Smooth muscle cell of the brain vasculature (primary cell): ENCODE results near the gene BABAM2.
"Not testable (repeated sequence)": the region's sequence is repeated elsewhere in the genome, so short reads cannot be mapped to it uniquely, and the experiment has no call there.

Experiments
- DNase-seq: peaks from one replicate; pipeline ENCODE4 v3.0.0-alpha.2; 2012; ENCODE audit warnings: low read depth, low spot score

BABAM2 gene

DNA sequence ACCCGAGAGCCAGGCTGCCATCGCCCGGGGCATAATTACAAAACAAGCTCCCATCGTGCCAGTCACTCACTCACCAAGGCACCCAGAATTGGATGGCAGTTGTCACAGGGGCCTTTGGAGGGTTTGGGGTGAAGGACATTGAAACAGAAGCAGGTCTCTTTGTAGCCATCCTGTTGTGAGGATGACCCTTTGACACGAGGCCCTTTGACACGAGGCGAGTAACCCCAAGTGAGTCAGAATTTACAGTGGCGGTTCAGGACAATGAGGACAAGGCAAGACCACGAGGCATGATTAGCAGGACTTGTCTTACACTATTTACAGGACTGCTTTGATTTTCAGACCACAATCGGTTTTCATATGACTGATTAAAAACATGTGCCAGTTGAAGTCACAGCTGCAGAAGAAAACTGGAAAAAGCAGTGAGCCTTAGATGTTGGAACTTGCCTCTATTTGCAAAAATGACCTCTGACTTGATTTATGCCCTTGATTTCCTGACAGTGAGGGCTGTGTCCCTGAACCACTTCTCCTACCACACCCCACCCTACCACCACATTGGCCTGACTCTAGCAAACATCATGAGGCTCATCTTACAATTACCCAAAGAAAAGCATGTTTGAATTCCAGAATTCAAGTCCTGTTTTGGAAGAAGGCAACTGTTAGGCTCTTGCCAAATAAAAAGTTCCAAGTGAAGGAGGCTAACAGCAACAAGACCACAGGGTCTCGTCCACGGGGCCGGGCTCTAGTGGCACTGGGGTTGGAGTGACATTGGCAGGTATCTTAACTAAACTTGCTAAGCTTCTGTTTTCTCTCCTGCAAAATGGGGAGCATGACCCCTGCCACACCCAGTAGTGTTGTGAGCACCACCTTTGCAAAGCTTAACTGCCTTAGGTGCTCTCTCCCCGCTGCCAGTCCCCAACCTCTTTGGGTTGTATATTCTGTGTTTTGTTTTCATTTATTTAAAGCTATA, 437.7 kb downstream of the BABAM2 start:
- no peak for DNase-seq

DNA sequence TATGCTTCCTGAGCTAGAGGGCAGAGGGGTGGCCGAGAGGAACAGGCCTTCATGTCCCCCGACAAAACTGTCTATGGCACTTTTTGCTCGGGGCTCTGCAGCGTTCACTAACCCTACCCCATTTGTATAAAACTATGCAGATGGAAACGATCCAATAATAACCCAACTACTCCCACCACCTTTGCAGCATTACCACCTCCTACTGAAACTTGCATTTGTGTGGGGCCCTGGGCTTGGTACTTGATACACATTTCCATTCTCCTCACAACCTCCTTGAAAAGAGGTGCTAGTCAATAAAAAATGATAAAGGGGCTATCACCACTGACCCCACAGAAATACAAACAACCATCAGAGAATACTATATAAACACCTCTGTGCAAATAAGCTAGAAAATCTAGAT, 438.7 kb downstream of the BABAM2 start:
- no peak for DNase-seq

DNA sequence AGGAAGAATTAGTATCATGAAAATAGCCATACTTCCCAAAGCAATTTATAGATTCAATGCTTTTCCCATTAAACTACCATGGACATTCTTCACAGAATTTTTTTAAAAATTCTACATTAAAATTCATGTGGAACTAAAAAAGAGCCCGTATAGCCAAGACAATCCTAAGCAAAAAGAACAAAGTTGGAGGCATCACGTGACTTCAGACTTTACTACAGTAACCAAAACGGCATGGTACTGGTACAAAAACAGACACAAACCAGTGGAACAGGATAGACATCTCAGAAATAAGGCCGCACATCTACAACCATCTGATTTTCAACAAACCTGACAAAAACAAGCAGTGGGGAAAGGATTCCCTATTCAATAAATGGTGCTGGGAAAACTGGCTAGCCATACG, 440.2 kb downstream of the BABAM2 start:
- DNase-seq: not testable (repeated sequence)

DNA sequence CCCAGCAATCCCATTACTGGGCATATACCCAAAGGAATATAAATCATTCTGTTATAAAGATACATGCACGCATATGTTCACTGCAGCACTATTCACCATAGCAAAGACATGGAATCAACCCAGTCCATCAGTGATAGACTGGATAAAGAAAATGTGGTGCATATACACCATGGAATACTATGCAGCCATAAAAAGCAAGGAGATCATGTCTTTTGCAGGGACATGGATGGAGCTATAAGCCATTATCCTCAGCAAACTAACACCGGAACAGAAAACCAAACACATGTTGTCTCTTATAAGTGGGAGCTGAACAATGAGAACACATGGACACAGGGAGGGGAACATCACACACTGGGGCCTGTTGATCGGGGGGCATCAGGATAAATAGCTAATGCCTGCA, 441.3 kb downstream of the BABAM2 start:
- not testable (repeated sequence) for DNase-seq

DNA sequence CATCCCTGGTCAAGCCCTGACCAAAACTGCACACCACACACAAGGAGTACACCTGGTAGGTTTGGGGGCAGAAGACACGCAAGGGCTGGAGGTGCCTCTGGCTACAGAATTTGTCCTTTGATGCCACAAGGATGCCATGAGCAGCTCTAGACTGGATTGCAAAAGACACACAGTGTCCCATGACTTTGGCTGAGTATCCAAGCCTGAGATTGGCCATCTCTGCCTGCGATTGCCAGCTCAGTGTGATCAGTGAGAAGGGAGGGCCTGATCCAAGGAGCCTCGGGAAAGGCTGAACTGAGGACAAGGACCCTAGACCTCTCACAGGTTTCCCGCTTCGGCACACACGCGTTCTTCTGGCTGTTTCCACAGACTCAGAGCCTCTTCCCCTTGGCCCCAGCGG, 442.2 kb downstream of the BABAM2 start:
- DNase-seq: no peak

DNA sequence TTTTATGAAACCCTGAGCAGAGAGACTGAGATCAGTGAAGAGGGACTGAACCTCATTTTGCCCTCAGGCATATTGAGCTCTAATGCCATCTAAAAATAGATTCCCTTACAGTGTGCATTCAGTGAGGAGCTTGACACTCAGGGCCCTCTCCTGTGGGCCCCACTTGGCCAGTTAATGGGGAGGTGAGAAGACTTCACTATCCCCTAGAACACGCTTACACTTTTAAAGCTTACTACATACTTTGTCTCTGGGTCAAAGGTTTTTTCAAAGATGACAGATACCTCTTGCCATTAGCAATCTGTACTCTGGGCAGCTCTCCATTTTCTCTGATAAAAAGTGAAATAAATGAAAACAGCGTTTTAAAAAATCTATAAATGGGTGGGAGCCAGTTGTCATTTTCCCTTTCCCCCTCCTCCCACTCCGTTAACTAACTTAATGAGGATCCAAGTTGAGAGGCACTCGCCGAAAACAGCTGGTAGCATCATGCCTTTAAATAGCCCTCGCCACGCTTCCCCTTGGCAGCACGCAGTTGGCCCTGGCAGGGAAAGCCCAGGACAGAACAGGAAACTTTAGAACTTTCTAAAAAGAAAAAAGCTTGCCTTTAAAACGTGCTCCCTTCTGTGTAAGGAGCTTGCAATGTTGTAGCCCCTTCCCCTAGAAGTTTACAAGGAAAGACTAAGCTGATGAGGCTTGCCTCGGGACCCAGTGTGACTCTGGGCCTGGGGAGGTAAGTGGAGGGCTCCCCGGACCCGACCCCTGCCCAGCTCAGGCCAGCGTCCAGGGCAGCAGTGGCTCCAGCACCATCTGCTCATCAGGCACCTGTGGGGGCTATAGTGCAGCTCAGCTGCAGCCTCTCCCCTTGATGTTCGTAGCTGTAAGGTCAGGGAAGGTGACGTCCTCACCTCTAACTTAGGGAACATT, 443.3 kb downstream of the BABAM2 start:
- no peak for DNase-seq

DNA sequence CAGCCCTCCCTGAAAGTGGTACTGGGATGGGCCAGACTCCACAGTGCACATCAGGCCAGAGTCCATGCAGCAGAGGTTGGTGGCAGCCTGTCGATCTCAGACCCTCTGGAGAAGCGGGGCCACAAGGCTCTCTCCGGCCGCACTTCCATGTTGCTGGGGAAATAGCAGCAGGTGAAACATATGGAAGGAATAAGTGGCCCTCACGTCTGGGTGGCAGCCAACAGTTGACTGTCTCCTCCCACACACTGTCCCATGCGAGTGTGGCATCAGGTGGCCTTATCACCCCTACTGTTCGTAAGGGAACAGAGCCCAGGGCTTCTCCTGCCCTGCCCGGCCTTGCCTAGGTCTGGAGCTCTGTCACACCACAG, 444.0 kb downstream of the BABAM2 start:
- DNase-seq: no peak

DNA sequence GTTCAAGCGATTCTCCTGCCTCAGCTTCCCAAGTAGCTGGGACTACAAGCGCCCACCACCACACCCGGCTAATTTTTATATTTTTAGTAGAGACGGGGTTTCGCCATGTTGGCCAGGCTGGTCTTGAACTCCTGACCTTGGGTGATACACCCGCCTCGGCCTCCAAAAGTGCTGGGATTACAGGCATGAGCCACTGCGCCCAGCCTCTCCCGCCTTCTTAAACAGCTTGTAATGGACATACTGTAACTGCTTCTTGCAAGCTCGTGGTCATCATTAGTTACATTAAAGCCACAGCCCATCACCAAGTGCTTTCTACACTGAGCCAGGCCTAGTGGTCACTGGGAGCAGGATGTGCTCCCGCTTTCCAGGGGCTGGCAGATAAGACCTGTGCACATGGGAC, 444.7 kb downstream of the BABAM2 start:
- DNase-seq: not testable (repeated sequence)

DNA sequence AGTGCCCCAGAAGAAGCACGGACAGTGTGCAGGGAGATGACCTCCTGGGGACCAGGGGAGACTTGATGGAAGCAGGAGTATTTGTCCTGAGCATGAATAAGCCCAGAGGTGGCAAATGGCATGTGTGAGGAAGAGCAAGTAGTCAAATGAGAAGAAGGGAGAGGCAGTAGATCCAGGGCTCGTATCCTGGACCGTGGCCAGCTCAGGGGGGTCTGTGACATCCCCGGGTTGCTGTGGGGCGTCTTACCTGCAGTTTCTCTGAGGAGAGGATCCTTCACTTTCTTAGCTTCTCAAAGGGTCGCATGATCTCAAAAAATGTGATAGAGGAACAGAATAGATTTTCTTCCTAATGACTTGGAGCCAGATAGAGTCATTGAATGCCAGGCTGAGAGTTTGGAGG, 445.1 kb downstream of the BABAM2 start:
- no peak for DNase-seq

DNA sequence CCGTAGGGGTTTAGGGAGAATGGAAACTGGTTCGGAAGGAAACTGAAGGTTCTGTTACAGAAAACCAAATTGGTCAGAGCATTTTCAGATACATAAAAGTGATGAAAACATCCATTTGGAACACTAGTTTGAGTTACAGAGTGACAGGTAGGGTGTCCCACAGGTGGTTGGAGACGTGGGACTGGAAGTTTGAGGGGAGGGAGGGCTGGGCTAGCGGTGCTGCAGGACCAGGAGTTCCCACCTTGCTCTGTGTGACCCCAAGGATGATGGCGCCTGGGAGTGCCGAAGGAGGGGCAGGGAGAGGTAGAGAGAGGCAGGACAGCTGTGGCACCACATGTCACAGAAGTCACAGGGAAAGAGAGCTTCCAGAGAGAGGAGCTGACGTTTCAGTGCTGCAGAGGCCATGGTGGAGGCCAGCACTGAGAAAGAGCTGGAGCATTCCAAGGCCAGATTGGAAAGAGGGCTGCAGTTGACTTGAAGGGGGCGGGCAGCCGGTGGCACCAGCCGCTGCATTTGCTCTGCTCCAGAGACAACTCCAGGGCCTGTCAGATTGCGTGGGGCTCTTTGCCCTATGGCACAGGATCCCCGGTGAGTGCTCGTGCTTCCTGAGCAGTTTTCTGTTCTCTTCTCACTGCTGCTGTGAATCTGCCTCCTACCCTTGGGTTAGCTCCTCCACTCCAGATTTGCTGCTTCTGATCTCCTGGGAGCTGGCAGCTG, 445.9 kb downstream of the BABAM2 start:
- no peak for DNase-seq

DNA sequence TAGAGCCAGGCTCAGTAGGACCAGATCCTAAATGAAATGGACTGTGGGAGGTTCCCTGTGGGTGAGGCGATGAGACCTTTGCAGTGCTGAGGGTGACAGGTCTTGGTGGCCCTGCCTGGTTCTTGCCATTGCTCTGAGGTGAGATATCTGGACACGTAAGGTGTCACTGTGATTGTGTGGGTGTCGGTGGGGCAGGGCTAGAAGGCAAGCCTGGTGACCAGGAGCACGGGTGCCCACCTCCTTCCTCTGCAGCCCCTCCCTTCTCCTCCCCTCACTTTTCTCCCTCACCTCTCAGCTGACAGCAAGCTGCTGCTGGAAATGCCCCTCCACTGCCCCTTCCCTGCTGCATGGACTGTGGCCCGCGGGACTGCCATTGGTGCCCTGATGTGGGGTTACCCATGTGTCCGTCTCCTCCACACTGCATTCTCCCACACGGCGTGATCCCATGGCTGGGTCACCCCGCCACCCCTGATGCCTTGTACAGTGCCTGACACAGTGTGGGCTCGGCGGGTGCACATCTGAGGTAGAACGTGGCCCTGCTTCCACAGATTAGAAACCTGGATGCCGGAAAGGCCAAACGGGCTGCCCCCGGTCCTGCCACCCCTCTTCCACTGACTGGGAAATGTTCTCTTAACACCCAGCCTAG, 446.6 kb downstream of the BABAM2 start:
- no peak for DNase-seq

DNA sequence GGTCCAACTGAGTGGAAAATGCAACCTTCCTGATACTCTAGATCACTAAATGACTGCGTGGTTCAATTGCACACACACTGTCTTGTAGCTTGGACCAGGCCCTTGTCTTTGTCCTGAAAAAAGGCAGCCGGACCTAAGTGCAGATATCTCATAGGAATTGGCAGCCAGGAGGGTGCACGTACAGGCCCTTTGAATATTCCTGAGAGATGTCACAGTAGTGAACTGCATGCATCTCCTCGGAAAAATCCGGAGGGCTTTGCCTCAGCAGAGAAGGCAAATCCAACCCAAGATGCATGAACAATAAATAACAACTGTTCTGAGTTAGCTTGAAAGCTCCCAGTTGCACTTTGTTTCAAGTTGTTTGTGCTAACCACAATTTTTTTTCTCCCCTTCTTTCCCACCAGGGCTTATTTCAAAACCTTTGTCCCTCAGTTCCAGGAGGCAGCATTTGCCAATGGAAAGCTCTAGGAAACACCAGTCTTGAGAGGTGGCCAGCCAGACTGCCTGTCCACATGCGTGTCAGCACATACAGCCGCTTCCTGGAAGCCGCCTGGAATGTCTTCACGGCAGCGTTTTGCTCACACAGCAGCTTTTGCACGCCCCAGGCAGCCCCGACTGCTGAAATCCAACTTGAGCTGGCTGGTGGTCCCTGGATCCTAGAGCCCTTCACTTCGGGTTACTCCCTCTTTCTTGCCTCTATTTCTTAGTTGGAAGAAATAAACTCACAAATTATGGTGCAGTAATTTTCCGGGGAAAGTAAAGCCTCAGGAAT, 447.7 kb downstream of the BABAM2 start:
- peak; percentile 81 for DNase-seq

DNA sequence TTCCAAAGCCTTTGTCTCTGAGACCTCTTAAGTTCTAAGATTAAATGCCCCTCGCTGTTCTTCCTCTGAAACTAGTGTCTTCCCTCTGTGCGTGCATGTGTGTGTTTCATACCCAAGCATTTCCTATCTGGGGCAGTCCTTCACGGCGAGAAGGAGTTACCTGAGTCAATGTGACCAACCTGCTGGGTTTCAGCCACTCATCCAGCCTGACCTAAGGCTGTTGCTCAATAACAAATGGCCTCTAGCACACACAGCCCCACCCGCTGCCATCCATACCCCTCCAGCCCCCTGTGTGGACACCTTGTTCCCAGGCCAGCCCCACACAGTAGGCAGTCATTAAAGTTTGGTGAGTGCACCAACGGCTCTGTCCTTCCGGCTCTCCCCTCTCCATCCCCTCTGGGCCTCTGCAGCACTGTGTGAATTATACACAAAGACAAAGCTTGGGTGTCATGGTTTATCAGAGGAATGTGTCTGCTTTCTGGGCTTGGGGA, 448.3 kb downstream of the BABAM2 start:
- DNase-seq: no peak

DNA sequence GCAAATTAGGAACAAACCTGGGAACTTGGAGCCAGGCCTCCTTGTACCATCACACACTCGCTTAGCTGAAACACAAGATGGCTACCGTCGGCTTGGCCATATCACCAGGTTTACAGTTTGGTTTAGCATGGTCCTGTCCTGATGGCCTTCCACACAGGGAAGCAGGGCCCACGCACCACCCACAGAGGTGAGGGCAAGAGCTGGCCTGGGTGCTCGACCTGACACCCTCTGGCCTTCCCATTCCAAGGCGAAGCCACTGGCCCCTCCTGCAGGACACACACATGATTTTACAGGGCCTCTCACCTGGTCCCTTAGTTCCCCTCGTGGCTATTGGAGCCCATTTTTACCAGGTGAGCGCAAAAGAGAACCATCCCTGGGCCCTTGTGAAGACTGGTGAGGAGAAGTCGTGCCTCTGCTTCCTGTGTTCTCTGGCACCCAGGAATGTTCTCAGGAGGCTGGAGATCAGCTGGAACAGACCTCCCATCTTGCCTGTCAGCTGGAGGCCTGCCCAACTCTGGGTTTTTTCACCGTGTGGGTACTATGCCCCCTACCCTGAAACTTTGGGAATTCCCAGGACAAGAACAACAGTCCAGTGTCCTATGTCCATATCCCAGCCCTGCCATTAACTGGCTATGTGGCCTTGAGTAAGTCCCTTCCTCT, 449.1 kb downstream of the BABAM2 start:
- no peak for DNase-seq

DNA sequence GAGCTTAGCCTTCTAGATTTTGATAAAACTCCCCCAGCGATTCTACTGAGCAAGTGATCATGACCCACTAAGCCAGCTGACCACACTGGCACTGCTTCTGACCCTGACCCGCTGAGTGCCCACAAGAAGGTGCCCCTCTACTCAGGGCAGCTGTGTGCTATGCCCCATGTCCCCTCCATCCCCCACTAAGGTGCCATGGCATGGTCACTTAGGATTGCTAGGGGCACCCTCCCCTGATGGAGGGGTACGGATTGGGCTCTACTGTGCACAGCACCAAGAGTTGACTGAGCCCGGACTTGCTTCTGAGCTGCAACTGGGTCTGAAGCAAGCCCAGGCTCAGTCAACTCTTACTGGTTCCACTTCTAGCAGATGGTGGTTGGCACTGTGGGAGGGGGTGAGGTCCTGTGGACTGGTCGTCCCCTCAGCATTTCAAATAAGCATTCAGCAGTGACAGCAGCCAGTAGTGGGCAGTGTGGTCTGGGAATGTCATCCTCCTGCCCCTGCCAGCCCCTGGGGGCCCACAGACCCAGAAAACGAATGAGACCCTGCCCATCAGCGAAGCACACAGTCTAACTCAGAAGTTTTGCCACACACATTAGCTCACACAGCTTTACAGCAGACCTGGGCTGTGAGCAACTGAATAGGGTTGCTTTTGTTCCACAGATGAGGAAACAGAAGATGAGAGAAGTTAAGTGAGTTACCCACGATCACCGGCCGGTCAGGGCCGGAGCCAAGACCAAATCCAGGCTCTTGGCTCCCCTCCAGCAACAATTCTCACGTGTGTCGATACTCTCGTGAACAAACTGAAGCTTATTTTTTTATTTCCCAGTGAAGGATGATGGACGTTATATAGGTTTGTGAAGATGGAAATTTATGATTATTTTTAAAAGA, 450.0 kb downstream of the BABAM2 start:
- DNase-seq: no peak

DNA sequence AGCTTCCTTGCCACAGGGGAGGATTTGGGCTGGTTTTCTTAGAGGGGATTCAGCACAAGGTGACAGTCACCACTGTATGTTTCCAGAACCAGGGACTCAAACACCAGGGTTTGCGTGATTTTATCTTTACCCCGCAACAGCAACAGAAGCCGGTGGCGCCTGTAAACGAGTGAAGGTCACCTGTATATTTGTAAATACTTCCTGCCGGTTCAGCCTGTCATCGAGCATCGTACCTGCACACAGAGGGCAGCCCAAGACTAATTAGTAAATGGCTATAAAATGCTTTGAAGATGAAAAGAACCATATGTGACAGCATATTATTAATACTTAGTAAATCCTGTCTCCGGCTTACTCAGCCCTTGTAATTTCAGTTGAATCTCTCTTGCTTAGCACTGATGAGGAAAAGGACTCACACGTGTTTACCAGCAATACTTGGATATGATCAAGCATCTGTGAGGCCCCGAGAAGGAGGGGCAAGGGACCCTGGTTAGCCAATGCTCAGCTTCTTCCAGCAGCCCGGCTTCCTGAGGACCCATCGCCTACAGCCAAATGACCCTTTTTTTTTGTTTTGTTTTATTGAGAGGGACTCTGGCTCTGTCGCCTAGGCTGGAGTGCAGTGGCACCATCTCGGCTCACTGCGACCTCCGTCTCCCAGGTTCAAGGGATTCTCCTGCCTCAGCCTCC, 450.8 kb downstream of the BABAM2 start:
- DNase-seq: no peak

DNA sequence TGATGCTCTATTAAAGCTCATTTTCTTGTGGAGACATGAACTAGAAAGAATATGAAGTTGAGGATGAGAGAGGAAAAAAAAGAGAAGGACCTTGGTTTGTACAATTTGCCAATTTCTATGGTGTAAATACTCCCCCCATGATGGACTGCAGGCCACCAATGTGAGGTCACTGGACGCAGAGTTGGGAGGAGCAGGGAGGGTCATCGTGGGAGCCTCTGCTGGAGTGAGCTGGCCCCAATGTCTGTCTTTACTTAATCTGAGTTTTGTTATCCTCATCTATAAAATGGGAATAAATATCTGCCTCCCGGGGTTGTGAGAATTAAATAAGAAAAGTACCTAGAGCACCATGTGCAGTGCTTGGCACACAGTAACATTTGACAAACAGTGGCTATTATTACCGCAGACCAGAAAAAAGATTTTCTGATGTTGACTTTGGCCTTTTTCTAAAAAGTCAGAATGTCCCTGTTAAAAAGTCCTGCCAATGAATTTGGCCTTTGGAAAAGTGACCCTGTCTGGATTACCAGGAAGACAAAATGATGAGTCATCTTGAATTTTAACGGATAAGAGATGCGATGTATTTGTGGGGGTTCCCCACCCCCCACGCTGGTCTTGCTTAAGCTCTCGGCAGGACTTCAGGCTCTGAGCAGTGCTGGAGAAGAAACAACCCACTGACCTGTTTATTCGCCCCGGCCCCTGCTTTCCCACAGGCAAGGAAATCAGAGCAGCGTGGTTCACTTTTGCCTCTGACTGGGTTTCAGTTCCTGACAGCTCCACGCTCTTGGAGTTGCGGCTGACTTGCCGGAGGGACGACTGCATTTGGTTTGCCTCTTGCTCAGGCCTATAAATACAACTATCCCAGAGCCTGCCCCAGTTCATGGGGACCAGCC, 451.8 kb downstream of the BABAM2 start:
- DNase-seq: peak; percentile 98
